AG04450 (cell line): ENCODE results near the gene CNOT6L. TPM values are rescaled to one million over a fixed set of nuclear protein-coding genes. Genes with fewer than 3 reads are reported as not detected.

Source experiments
- CTCF ChIA-PET: fragments of 300-600, 350-600 bp; formaldehyde crosslinking; extraction: SDS; loops from one replicate; lab custom pipeline; 2022; ENCODE audit warnings: antibody characterized with exemption, inconsistent platforms; lab: Charles Lee
- POLR2A ChIA-PET: fragments of 350-600 bp; formaldehyde crosslinking; extraction: SDS; loops from one replicate; lab custom pipeline; 2021; ENCODE audit warnings: antibody characterized with exemption, inconsistent platforms; lab: Yijun Ruan, JAX
- DNase-seq: peaks from one replicate; pipeline ENCODE4 v3.0.0-alpha.2; 2011; ENCODE audit warnings: low read depth, low spot score
- H3K27ac ChIP-seq: one replicate; pipeline ENCODE4 v1.5.1; 2012; ENCODE audit warnings: low read depth, low read length, control low read depth
- H3K27me3 ChIP-seq: one replicate; pipeline ENCODE4 v1.6.0; 2012; ENCODE audit warnings: low read length; ENCODE audit not compliant: control insufficient read depth, insufficient read depth
- H3K4me3 ChIP-seq: 2 replicates; pipeline ENCODE4 v1.5.1; 2011; ENCODE audit warnings: mild to moderate bottlenecking, low read depth, low read length, control low read depth
- H3K9me3 ChIP-seq: 2 replicates; pipeline ENCODE4 v1.5.1; 2012; ENCODE audit warnings: low read length; ENCODE audit not compliant: control insufficient read depth, insufficient read depth
- CTCF ChIP-seq: IDR thresholded peaks from 2 replicates; pipeline ENCODE4 v1.5.1; 2011; ENCODE audit warnings: low read depth, low read length, control low read depth, inconsistent platforms
- polyA plus RNA-seq: library from polyadenylated mRNA; depleted of rRNA; stranded (reverse); fragments of >200 nt; gene quantifications from 2 replicates; pipeline ENCODE4 v1.2.3, GENCODE V29; 2011

Gene CNOT6L
- polyA plus RNA-seq, 1 experiment: 10.7 TPM

GRCh38 chr4:77699731-77700210, 119.4 kb downstream of the CNOT6L start:
- peak; percentile 82 for DNase-seq
- ChIA-PET CTCF (interaction anchor here (0.6 to 2.2 kb wide), 3 partner anchors 118 to 1386 kb away, joined by 3 to 19 read pairs (median 3); no protein-coding TSS in a partner anchor), POLR2A (no interaction called here)
- H3K27me3 ChIP-seq: peaks cover 9% of the 10 kb centered on the region
- H3K4me3 ChIP-seq: no peak overlapping the region; the same call in 1 of the 2 replicates
- H3K9me3 ChIP-seq: no peaks in the 10 kb centered on the region
- H3K27ac ChIP-seq: peak overlapping the region; percentile 54
- TF ChIP-seq CTCF: peak; percentile 31; the same call in 1 of the 2 replicates

- Histone ChIP-seq H3K27me3 (peaks cover 5% of the 10 kb centered on the region), H3K9me3 (no peaks in the 10 kb centered on the region), H3K4me3 (no peak overlapping the region), H3K27ac (no peak overlapping the region)
- POLR2A ChIA-PET: interaction anchor here (0.7 kb wide), 1 partner anchor 165 kb away, joined by 3 read pairs; the partner anchor contains the start of gene MRPL1
- TF ChIP-seq CTCF: peak; percentile 64
- CTCF ChIA-PET: interaction anchor here (0.7 to 2.2 kb wide), 8 partner anchors 10 to 494 kb away, joined by 3 to 19 read pairs (median 4); no protein-coding TSS in a partner anchor
- DNase-seq: peak; percentile 32
These were observed 121.1 kb downstream of the CNOT6L start for GRCh38 chr4:77697860-77698590.

GRCh38 chr4:77695774-77696173, 123.4 kb downstream of the CNOT6L start:
- DNase-seq: peak; percentile 88
- POLR2A ChIA-PET: interaction anchor here (0.9 kb wide), 1 partner anchor 167 kb away, joined by 3 read pairs; the partner anchor contains the start of gene MRPL1
- no peak overlapping the region for H3K27ac ChIP-seq
- H3K4me3 ChIP-seq: no peak overlapping the region
- CTCF ChIA-PET: interaction anchor here (1.0 to 1.5 kb wide), 4 partner anchors 76 to 166 kb away, joined by 3 to 7 read pairs (median 5); partner anchors contain the start of gene MRPL1
- no peaks in the 10 kb centered on the region for H3K9me3 ChIP-seq
- peaks cover 1% of the 10 kb centered on the region for H3K27me3 ChIP-seq
- TF ChIP-seq CTCF: no peak

GRCh38 chr4:77692847-77693432, 126.2 kb downstream of the CNOT6L start:
- no peak for DNase-seq
- Histone ChIP-seq H3K9me3 (no peaks in the 10 kb centered on the region), H3K4me3 (no peak overlapping the region), H3K27ac (no peak overlapping the region), H3K27me3 (peaks cover 5% of the 10 kb centered on the region)
- POLR2A ChIA-PET: no interaction called here
- CTCF ChIA-PET: no interaction called here
- TF ChIP-seq CTCF: no peak

GRCh38 chr4:77681792-77682191, 137.4 kb downstream of the CNOT6L start:
- CTCF ChIA-PET: no interaction called here
- H3K27me3 ChIP-seq: no peaks in the 10 kb centered on the region
- DNase-seq: no peak
- no peak for TF ChIP-seq CTCF
- H3K9me3 ChIP-seq: no peaks in the 10 kb centered on the region
- POLR2A ChIA-PET: no interaction called here
- no peak overlapping the region for H3K27ac ChIP-seq
- H3K4me3 ChIP-seq: no peak overlapping the region
